ENCODE measurements around the gene IFNA5. TPM values are rescaled to one million over a fixed set of nuclear protein-coding genes. Genes with fewer than 3 reads are reported as not detected.

Gene IFNA5
- total and polyA plus RNA-seq, 2 of the 8 experiments (the other 6 are each of a cell fraction or from before 2014, with no cell fraction given), result not detected

DNA sequence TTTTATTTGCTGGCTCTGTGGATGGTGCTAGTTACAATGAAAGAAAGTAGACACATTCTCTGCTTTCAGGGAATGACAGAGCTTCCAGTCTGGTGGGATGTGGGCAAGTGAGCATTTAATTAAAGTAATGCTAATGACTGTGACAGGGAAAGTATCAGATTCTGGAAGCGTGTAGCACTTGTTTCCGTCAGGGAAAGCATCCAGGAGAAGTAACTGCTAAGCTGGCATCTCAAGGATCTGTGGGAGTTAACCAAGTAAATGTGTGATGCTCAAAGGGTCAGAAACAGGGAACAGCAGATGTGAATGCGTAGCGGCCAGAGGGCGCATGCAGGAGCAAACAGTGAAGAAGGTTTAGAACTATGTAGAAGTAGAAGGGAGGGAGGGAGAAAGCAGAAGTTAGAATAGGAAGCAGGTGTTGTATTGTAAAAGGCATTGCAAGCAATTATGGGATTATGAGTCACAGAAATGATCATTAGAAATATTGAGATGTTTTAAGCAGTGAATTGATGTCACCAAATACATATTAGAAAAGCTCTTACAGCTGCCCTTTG is 17.9 kb upstream of the IFNA5 start:
- Histone ChIP-seq H3K4ac (replicated peaks; ENCODE audit: insufficient read length, low read depth, low read length) (no peak overlapping the region), H2BK5ac (ENCODE audit: low read depth, low read length) (no peak overlapping the region), H2BK20ac (ENCODE audit: low read length) (no peak overlapping the region), H3K56ac (replicated peaks; ENCODE audit: insufficient read length, low read depth, low read length) (no peak overlapping the region), H3K14ac (ENCODE audit: insufficient read length) (no peak overlapping the region), H2BK120ac (replicated peaks; ENCODE audit: low read depth, low read length) (no peak overlapping the region), H4K8ac (ENCODE audit: extremely low read depth, insufficient read depth, low read length) (no peak overlapping the region), H2BK12ac (ENCODE audit: low read depth, low read length) (no peak overlapping the region), H3K9me3 (ENCODE audit: insufficient read depth in 2 of 2, low read depth in 1 of 2, low read length in 1 of 2) (no peaks in the 10 kb centered on the region), H3K23me2 (ENCODE audit: low read depth, low read length) (no peaks in the 10 kb centered on the region; the same call in 1 of the 2 replicates), H3K9ac (replicated peaks in 1 of 4; ENCODE audit: extremely low read depth in 1 of 4, low read depth in 3 of 4, low read length in 3 of 4) (no peak overlapping the region), H3K4me2 (ENCODE audit: insufficient read depth in 1 of 2, low read depth in 2 of 2, low read length in 2 of 2) (no peak overlapping the region), H2BK15ac (ENCODE audit: low read length) (no peak overlapping the region), H4K5ac (ENCODE audit: insufficient read length, low read depth, low read length) (no peak overlapping the region), H3K18ac (ENCODE audit: extremely low read depth, low read length) (no peak overlapping the region), H3K79me1 (ENCODE audit: low read depth, low read length) (no peaks in the 10 kb centered on the region), H3K79me2 (ENCODE audit: control insufficient read depth in 1 of 2, insufficient read depth in 2 of 2, low read length in 2 of 2) (no peaks in the 10 kb centered on the region), H2AFZ (ENCODE audit: low read length) (no peak overlapping the region), H3K4me1 (replicated peaks in 1 of 4; ENCODE audit: control insufficient read depth in 3 of 4, insufficient read depth in 4 of 4, low read length in 3 of 4) (no peaks in the 10 kb centered on the region), H3K23ac (ENCODE audit: insufficient read length) (no peak overlapping the region), H3K27me3 (replicated peaks in 1 of 4; ENCODE audit: control insufficient read depth in 3 of 4, extremely low read depth in 1 of 4, insufficient read depth in 3 of 4, low read length in 3 of 4) (no peaks in the 10 kb centered on the region), H2AK5ac (ENCODE audit: low read depth, low read length) (no peak overlapping the region), H3K4me3 (ENCODE audit: extremely low read depth in 1 of 4, insufficient read depth in 2 of 4, low read depth in 3 of 4, low read length in 4 of 4) (no peak overlapping the region), H4K20me1 (replicated peaks in 1 of 2; ENCODE audit: control insufficient read depth in 1 of 2, insufficient read depth in 2 of 2, low read length in 2 of 2) (no peaks in the 10 kb centered on the region), H3K36me3 (ENCODE audit: control insufficient read depth in 2 of 4, insufficient read depth in 4 of 4, low read length in 3 of 4) (peaks cover 0 to 2% (median 0%) of the 10 kb centered on the region in 4 experiments; a peak in 1 of 8 replicates), H3K27ac (ENCODE audit: low read depth, low read length) (no peak overlapping the region), H4K91ac (replicated peaks; ENCODE audit: insufficient read length, low read length) (no peak overlapping the region)
- 93% methylated on average over 5 of the region's 5 CpGs; no CpG with 5 or more reads in 1 of the 2 experiments for WGBS, 2 experiments (ENCODE audit: extremely low coverage in 1 of 2, insufficient coverage in 1 of 2, insufficient read length in 1 of 2, insufficient replicate concordance in 2 of 2, low coverage in 1 of 2, low lambda C conversion rate in 2 of 2, missing lambda C conversion rate in 1 of 2)
- ChIA-PET POLR2A (ENCODE audit: partially characterized antibody) (no interaction called here), CTCF (ENCODE audit: partially characterized antibody) (interaction anchor here (0.7 to 4.8 kb wide), 23 partner anchors 8 to 466 kb away, joined by 3 to 25 read pairs (median 5); partner anchors contain the start of gene KLHL9)
- no peak for FAIRE-seq
- DNase-seq (ENCODE audit: low read depth in 1 of 2, low spot score in 2 of 2), result no peak
- TF ChIP-seq, protein P1, sequence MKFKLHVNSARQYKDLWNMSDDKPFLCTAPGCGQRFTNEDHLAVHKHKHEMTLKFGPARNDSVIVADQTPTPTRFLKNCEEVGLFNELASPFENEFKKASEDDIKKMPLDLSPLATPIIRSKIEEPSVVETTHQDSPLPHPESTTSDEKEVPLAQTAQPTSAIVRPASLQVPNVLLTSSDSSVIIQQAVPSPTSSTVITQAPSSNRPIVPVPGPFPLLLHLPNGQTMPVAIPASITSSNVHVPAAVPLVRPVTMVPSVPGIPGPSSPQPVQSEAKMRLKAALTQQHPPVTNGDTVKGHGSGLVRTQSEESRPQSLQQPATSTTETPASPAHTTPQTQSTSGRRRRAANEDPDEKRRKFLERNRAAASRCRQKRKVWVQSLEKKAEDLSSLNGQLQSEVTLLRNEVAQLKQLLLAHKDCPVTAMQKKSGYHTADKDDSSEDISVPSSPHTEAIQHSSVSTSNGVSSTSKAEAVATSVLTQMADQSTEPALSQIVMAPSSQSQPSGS (IDR thresholded peaks at IDR 0.05; ENCODE audit: low read length), result no peak
- TF ChIP-seq, protein P2, sequence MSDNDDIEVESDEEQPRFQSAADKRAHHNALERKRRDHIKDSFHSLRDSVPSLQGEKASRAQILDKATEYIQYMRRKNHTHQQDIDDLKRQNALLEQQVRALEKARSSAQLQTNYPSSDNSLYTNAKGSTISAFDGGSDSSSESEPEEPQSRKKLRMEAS (IDR thresholded peaks at IDR 0.05), result no peak
- no peak for TF ChIP-seq SAP30 (IDR thresholded peaks at IDR 0.05; ENCODE audit: insufficient read depth, insufficient replicate concordance, low read length)
- TF ChIP-seq TEAD4 (IDR thresholded peaks at IDR 0.05; ENCODE audit: low read depth, low read length), result no peak
- TF ChIP-seq GTF2F1 (IDR thresholded peaks at IDR 0.05; ENCODE audit: borderline replicate concordance, low read depth, low read length), result no peak
- TF ChIP-seq KDM1A (IDR thresholded peaks at IDR 0.05; ENCODE audit: borderline replicate concordance, low read length), result no peak
- TF ChIP-seq TAF1 (IDR thresholded peaks at IDR 0.05; ENCODE audit: low read depth, low read length), result no peak
- no peak for TF ChIP-seq GABPA (IDR thresholded peaks at IDR 0.05; ENCODE audit: borderline replicate concordance, insufficient read depth, low read length)
- TF ChIP-seq BCL11A (IDR thresholded peaks at IDR 0.05; ENCODE audit: low read depth in 2 of 2, low read length in 2 of 2), result no peak
- no peak for TF ChIP-seq CBX5 (IDR thresholded peaks at IDR 0.05; ENCODE audit: low read depth, low read length)
- TF ChIP-seq CREB1 (IDR thresholded peaks at IDR 0.05), result no peak
- TF ChIP-seq HDAC6 (IDR thresholded peaks at IDR 0.05; ENCODE audit: low read depth, low read length), result no peak
